ENCODE measurements around the gene GDF10. TPM values are rescaled to one million over a fixed set of nuclear protein-coding genes. Genes with fewer than 3 reads are reported as not detected.

The GDF10 gene
- total and polyA plus RNA-seq, 2 donors (not counting 3 experiments of a cell fraction or from before 2014, with no cell fraction given) = not detected

DNA sequence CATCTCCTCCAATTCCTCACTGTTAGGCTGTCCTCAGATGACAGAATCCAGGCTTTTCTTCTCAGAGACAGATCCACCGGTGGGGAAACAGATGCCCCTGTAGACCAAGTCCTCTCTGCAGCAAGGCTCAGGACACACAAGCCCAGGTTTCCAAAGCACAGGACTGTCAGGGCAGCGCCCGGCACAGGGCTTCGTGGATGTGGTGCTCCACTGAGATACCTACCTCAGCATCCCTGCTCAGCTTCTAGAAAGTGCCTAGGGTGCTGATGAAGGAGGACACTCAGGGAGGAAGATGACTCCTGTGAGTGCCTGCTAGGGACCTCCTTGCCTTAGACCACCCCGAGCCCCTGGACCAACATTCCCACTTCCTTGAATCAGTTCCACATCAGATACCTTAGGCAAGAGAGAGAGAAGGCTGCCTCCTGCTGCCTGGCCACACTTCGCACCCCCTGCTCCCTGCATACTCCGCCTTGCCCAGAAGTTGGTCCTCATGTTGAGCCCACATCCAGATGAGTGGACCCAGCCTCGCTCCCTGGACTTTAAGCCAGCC lies 39.3 kb downstream of the GDF10 start:
- POLR2A ChIA-PET = no interaction called here
- no TSS peak for BruUV-seq (replicated peaks)
- Histone ChIP-seq H3K4me2 (ENCODE audit: insufficient read depth, low read length) (no peak overlapping the region), H3K27ac (ENCODE audit: insufficient read depth, low read depth, low read length) (no peak overlapping the region), H3K9me3 (replicated peaks; ENCODE audit: control insufficient read depth, insufficient read depth, low read length) (no peaks in the 10 kb centered on the region), H3K27me3 (ENCODE audit: control insufficient read depth in 2 of 2, insufficient read depth in 2 of 2, low read length in 2 of 2) (peaks cover 0 to 8% of the 10 kb centered on the region in 2 experiments), H4K20me1 (replicated peaks; ENCODE audit: control insufficient read depth, extremely low read depth, insufficient read depth, low read length) (no peaks in the 10 kb centered on the region), H2AFZ (ENCODE audit: low read depth, low read length) (no peak overlapping the region), H3K36me3 (ENCODE audit: control insufficient read depth in 2 of 2, extremely low read depth in 1 of 2, insufficient read depth in 2 of 2, low read length in 2 of 2) (no peaks in the 10 kb centered on the region), H3K9ac (replicated peaks; ENCODE audit: extremely low read depth, insufficient read depth, low read length) (no peak overlapping the region), H3K79me2 (ENCODE audit: control insufficient read depth, insufficient read depth, low read length) (no peaks in the 10 kb centered on the region), H3K4me3 (replicated peaks in 1 of 3; ENCODE audit: insufficient read depth in 1 of 3, low read depth in 1 of 3, low read length in 3 of 3) (no peak overlapping the region), H3K4me1 (ENCODE audit: control insufficient read depth, extremely low read depth, insufficient read depth, low read length) (no peaks in the 10 kb centered on the region), H3K9me1 (replicated peaks; ENCODE audit: control insufficient read depth, extremely low read depth, insufficient read depth, low read length) (no peaks in the 10 kb centered on the region)
- dilution Hi-C loops (cut with MboI; ENCODE audit: extremely low pct_ligation_motif_present, low sequenced_read_pairs) (no loop called here), intact Hi-C loops (cut with micrococcal nuclease) (no loop called here)
- no peak for DNase-seq (ENCODE audit: low read depth, low spot score)
- TF ChIP-seq MAX (IDR thresholded peaks at IDR 0.05; ENCODE audit: insufficient read depth, insufficient read length) (no peak), FOS (IDR thresholded peaks at IDR 0.05; ENCODE audit: borderline replicate concordance, insufficient read depth, low read length) (no peak), GATA2 (IDR thresholded peaks at IDR 0.05; ENCODE audit: insufficient read depth, insufficient read length, low read depth, low read length) (no peak), POLR2A (IDR thresholded peaks at IDR 0.05; ENCODE audit: low read depth, low read length) (no peak), POLR2AphosphoS5 (IDR thresholded peaks at IDR 0.05; ENCODE audit: insufficient read depth, low read depth, low read length) (no peak), EZH2 (IDR thresholded peaks at IDR 0.05; ENCODE audit: borderline replicate concordance, low read depth, low read length, severe bottlenecking) (no peak), CTCF (IDR thresholded peaks at IDR 0.05; ENCODE audit: extremely low read depth in 1 of 2, insufficient read depth in 1 of 2, low read depth in 1 of 2, low read length in 2 of 2) (no peak), JUN (IDR thresholded peaks at IDR 0.05; ENCODE audit: borderline replicate concordance, insufficient read depth, insufficient read length, low read depth) (no peak), MYC (IDR thresholded peaks at IDR 0.05; ENCODE audit: low read depth, low read length) (no peak)
- CTCF ChIA-PET = interaction anchor here (0.9 to 2.2 kb wide), 7 partner anchors 11 to 346 kb away, joined by 3 to 49 read pairs (median 8); no protein-coding TSS in a partner anchor
- no peak for FAIRE-seq
